GM23338 (cell line): ENCODE measurements around the gene TNRC18. TPM values are rescaled to one million over a fixed set of nuclear protein-coding genes. Genes with fewer than 3 reads are reported as not detected.

ENCODE experiments used
- ATAC-seq: fragments of 200-7000 bp; cut with Tn5 transposase; 3 replicates; pipeline ENCODE4 v1.9.1; 2020
- DNase-seq: peaks from one replicate; pipeline ENCODE4 v3.0.0-alpha.2; 2015; ENCODE audit warnings: low spot score
- H2AFZ ChIP-seq: fragments of 200-600 bp; sonication (generic); 2 replicates; pipeline ENCODE4 v1.8.0; 2016; ENCODE audit warnings: antibody characterized with exemption, mild to moderate bottlenecking, moderate library complexity
- H3F3A ChIP-seq: fragments of 200-600 bp; sonication (generic); replicated peaks from 2 replicates; pipeline ENCODE4 v1.8.0; 2017; ENCODE audit warnings: antibody characterized with exemption, mixed run types, low read depth
- H3K27ac ChIP-seq: fragments of 200-600 bp; sonication (generic); 2 replicates; pipeline ENCODE4 v1.6.1; 2016; ENCODE audit warnings: low read depth
- H3K27me3 ChIP-seq: fragments of 200-600 bp; sonication (generic); 2 replicates; pipeline ENCODE4 v1.8.0; 2016; ENCODE audit warnings: mild to moderate bottlenecking, mixed run types, moderate library complexity; ENCODE audit not compliant: insufficient read depth
- H3K36me3 ChIP-seq: fragments of 200-600 bp; sonication (generic); 2 replicates; pipeline ENCODE4 v1.8.0; 2016; ENCODE audit warnings: mild to moderate bottlenecking; ENCODE audit not compliant: insufficient read depth
- H3K4me1 ChIP-seq: fragments of 200-600 bp; sonication (generic); 2 replicates; pipeline ENCODE4 v1.8.0; 2016; ENCODE audit warnings: mild to moderate bottlenecking, moderate library complexity; ENCODE audit not compliant: insufficient read depth
- H3K4me2 ChIP-seq: fragments of 200-600 bp; sonication (generic); 2 replicates; pipeline ENCODE4 v1.7.1; 2017; ENCODE audit warnings: mixed run types
- H3K4me3 ChIP-seq: fragments of 200-600 bp; sonication (generic); 2 replicates; pipeline ENCODE4 v1.6.1; 2016; ENCODE audit warnings: mixed run types
- H3K79me2 ChIP-seq: fragments of 200-600 bp; sonication (generic); replicated peaks from 2 replicates; pipeline ENCODE4 v1.8.0; 2017; ENCODE audit warnings: mild to moderate bottlenecking; ENCODE audit not compliant: insufficient read depth
- H3K9me2 ChIP-seq: fragments of 200-600 bp; sonication (generic); 2 replicates; pipeline ENCODE4 v1.8.0; 2017; ENCODE audit not compliant: insufficient read depth
- H4K20me1 ChIP-seq: fragments of 200-600 bp; sonication (generic); replicated peaks from 2 replicates; pipeline ENCODE4 v1.8.0; 2017; ENCODE audit warnings: mild to moderate bottlenecking; ENCODE audit not compliant: insufficient read depth
- H3K27ac Mint-ChIP-seq: 2 replicates; pipeline ENCODE4 v1.8.0; 2020; ENCODE audit warnings: inconsistent platforms, mild to moderate bottlenecking, moderate library complexity, mixed read lengths
- H3K27me3 Mint-ChIP-seq: 3 replicates; pipeline ENCODE4 v1.8.0; 2022; ENCODE audit warnings: low read depth, mild to moderate bottlenecking, moderate library complexity, mixed read lengths, inconsistent platforms; ENCODE audit not compliant: insufficient read depth, poor library complexity
- H3K36me3 Mint-ChIP-seq: 3 replicates; pipeline ENCODE4 v1.8.0; 2021; ENCODE audit warnings: low read depth, mild to moderate bottlenecking, inconsistent platforms, moderate library complexity, mixed read lengths
- H3K4me1 Mint-ChIP-seq: 3 replicates; pipeline ENCODE4 v1.8.0; 2020; ENCODE audit warnings: mild to moderate bottlenecking, inconsistent platforms, mixed read lengths
- H3K4me3 Mint-ChIP-seq: 3 replicates; pipeline ENCODE4 v1.8.0; 2021; ENCODE audit warnings: moderate library complexity, mild to moderate bottlenecking, inconsistent platforms, mixed read lengths
- H3K9me3 Mint-ChIP-seq: 3 replicates; pipeline ENCODE4 v1.8.0; 2020; ENCODE audit warnings: moderate library complexity, mild to moderate bottlenecking, inconsistent platforms, mixed read lengths
- CREB1 ChIP-seq: fragments of 250-450 bp; sonication (Bioruptor Pico); IDR thresholded peaks from 2 replicates; pipeline ENCODE4 v1.5.0; 2020; ENCODE audit warnings: low read depth, mild to moderate bottlenecking, moderate library complexity
- ETS1 ChIP-seq: IDR thresholded peaks from 2 replicates; pipeline ENCODE4 v1.6.1; 2016; ENCODE audit warnings: antibody characterized with exemption
- POLR2AphosphoS5 ChIP-seq: IDR thresholded peaks from 2 replicates; pipeline ENCODE4 v1.6.1; 2016; ENCODE audit warnings: antibody characterized with exemption, low read depth
- REST ChIP-seq: IDR thresholded peaks from one replicate; pipeline ENCODE4 v1.6.1; 2018; ENCODE audit warnings: antibody characterized with exemption; ENCODE audit not compliant: unreplicated experiment
- ZNF462 ChIP-seq: fragments of 250-450 bp; sonication (Bioruptor Pico); IDR thresholded peaks from 2 replicates; pipeline ENCODE4 v1.5.0; 2020; ENCODE audit warnings: mild to moderate bottlenecking, moderate library complexity
- polyA plus RNA-seq: library from polyadenylated mRNA; unstranded; fragments of >200 nt; fragmentation: Nextera tagmentation; extraction: Ambion mirVana; gene quantifications from 2 replicates; pipeline ENCODE4 v1.2.1, GENCODE V29; 2016
- total RNA-seq: library from RNA; depleted of rRNA; stranded (reverse); fragments of >200 nt; shearing (Covaris generic); gene quantifications from 2 replicates; pipeline ENCODE4 v1.2.3, GENCODE V29; 2014

Gene TNRC18
- total and polyA plus RNA-seq, 2 experiments from 2014 or later = 2.1 to 17.5 TPM

- no peak for TF ChIP-seq ETS1
- no peak for TF ChIP-seq CREB1 (CRISPR knock-in tag)
- TF ChIP-seq ZNF462 (CRISPR knock-in tag) = no peak
- no peak for TF ChIP-seq POLR2AphosphoS5
Observed at GRCh38 chr7:5345171-5345570, 78.5 kb downstream of the TNRC18 start (continued).

GRCh38 chr7:5344342-5344741 lies 79.3 kb downstream of the TNRC18 start:
- peaks cover 9% of the 10 kb centered on the region for H3K4me1 Mint-ChIP-seq
- peaks cover 21% of the 10 kb centered on the region for H3K36me3 Mint-ChIP-seq
- Histone ChIP-seq H3K4me3 (no peak overlapping the region), H3K27me3 (peaks cover 11% of the 10 kb centered on the region), H3K4me2 (no peak overlapping the region), H3F3A (no peaks in the 10 kb centered on the region), H3K9me2 (no peaks in the 10 kb centered on the region), H3K79me2 (no peaks in the 10 kb centered on the region), H3K4me1 (peaks cover 5% of the 10 kb centered on the region; the same call in 1 of the 2 replicates), H4K20me1 (no peaks in the 10 kb centered on the region), H2AFZ (no peak overlapping the region), H3K36me3 (no peaks in the 10 kb centered on the region), H3K27ac (no peak overlapping the region)
- no peak for DNase-seq
- peaks cover 20% of the 10 kb centered on the region for H3K27me3 Mint-ChIP-seq
- no peak for ATAC-seq
- H3K9me3 Mint-ChIP-seq = peaks cover 37% of the 10 kb centered on the region
- no peak overlapping the region for H3K27ac Mint-ChIP-seq
- H3K4me3 Mint-ChIP-seq = no peak overlapping the region
- TF ChIP-seq REST = no peak
- TF ChIP-seq CREB1 (CRISPR knock-in tag) = no peak
